Measurements from ENCODE around the gene OTUB1.

DNA sequence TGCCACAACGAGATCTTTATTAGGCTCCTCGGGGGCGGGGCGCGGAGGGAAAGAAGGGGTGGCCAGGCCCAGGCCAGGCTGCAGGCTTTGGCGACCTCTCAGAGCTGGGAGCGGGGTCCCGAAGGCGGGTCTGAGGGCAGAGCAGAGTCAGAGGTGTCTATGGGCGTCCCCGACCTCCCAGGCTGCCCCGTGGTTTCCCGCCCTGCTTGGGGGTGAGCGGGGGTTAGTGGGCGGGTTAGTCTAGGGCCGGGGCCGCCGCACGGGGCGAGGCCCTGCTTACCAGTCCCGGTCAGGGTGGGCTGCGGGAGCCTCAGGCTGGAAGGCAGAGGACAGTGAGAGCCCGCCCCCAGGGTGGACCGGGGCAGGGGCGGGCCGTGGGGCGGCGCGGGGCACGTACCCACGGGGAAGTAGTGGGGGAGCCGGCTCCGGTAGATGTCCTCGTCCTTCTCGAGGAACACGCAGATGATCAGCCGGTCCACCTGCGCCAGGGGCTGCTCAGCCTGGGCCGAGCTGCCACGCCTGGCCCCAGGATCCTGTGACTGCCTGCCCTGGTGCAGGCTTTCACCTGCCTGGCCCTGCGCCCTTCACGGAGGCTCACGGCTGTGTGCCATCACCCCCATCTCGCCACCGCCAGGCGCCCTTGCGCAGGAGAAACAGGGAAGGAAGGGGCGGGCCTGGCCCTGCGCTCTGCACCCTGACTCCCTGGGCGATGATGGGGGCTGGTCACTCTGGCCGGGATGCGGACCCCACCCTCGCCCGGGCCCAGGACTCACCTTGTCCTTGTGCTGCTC, 12.5 kb downstream of the OTUB1 start:
- TF ChIP-seq, protein P1, sequence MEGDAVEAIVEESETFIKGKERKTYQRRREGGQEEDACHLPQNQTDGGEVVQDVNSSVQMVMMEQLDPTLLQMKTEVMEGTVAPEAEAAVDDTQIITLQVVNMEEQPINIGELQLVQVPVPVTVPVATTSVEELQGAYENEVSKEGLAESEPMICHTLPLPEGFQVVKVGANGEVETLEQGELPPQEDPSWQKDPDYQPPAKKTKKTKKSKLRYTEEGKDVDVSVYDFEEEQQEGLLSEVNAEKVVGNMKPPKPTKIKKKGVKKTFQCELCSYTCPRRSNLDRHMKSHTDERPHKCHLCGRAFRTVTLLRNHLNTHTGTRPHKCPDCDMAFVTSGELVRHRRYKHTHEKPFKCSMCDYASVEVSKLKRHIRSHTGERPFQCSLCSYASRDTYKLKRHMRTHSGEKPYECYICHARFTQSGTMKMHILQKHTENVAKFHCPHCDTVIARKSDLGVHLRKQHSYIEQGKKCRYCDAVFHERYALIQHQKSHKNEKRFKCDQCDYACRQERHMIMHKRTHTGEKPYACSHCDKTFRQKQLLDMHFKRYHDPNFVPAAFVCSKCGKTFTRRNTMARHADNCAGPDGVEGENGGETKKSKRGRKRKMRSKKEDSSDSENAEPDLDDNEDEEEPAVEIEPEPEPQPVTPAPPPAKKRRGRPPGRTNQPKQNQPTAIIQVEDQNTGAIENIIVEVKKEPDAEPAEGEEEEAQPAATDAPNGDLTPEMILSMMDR (IDR thresholded peaks at IDR 0.05; ENCODE audit: low read depth, low read length, poor library complexity, severe bottlenecking): no peak
- no peak for TF ChIP-seq EZH2phosphoT487 (IDR thresholded peaks at IDR 0.05; ENCODE audit: borderline replicate concordance, low read length)
